Measurements from ENCODE around the gene RASA3. TPM values are rescaled to one million over a fixed set of nuclear protein-coding genes. Genes with fewer than 3 reads are reported as not detected.

RASA3 gene
- total and polyA plus RNA-seq, 2 of the 8 experiments (the other 6 are each of a cell fraction or from before 2014, with no cell fraction given): 7.5 to 21.9 TPM

DNA sequence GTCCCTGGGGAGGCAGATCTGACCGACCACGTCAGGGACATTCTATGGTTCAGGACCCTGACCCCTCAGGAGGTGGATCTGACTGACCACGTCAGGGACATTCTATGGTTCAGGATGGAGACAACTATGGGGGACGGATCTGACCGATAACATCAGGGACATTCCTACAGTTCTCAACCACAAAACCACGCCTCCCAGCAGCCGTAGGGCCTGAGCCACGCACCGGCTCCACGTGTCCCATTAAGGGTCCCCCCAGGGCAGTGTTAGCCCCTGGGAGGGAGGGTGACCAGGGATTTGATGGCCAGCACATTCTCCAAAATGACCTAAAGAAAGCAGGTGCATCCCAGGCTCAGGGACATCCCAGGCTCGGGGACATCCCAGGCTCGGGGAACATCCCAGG, 109.5 kb downstream of the RASA3 start:
- no peak overlapping the region for H3K27ac ChIP-seq (ENCODE audit: low read depth, low read length)
- H2BK120ac ChIP-seq (replicated peaks; ENCODE audit: low read depth, low read length): no peak overlapping the region
- H3K4me2 ChIP-seq (ENCODE audit: insufficient read depth in 1 of 2, low read depth in 2 of 2, low read length in 2 of 2): no peak overlapping the region
- no peaks in the 10 kb centered on the region; a peak in 1 of 7 replicates for H3K4me1 ChIP-seq (replicated peaks in 1 of 4; ENCODE audit: control insufficient read depth in 3 of 4, insufficient read depth in 4 of 4, low read length in 3 of 4)
- H3K23ac ChIP-seq (ENCODE audit: insufficient read length): no peak overlapping the region
- no peak overlapping the region for H3K14ac ChIP-seq (ENCODE audit: insufficient read length)
- no peak overlapping the region for H2BK5ac ChIP-seq (ENCODE audit: low read depth, low read length)
- ChIA-PET POLR2A (ENCODE audit: partially characterized antibody) (no interaction called here), CTCF (ENCODE audit: partially characterized antibody) (interaction anchor here (1.5 kb wide), 1 partner anchor 20 kb away, joined by 4 read pairs; no protein-coding TSS in a partner anchor)
- no peak overlapping the region for H3K4me3 ChIP-seq (ENCODE audit: extremely low read depth in 1 of 4, insufficient read depth in 2 of 4, low read depth in 3 of 4, low read length in 4 of 4)
- no peak overlapping the region for H2AFZ ChIP-seq (ENCODE audit: low read length)
- peaks cover 0 to 6% of the 10 kb centered on the region in 2 experiments for H4K20me1 ChIP-seq (replicated peaks in 1 of 2; ENCODE audit: control insufficient read depth in 1 of 2, insufficient read depth in 2 of 2, low read length in 2 of 2)
- H3K36me3 ChIP-seq (ENCODE audit: control insufficient read depth in 2 of 4, insufficient read depth in 4 of 4, low read length in 3 of 4): no peaks in the 10 kb centered on the region
- no peaks in the 10 kb centered on the region for H3K9me3 ChIP-seq (ENCODE audit: insufficient read depth in 2 of 2, low read depth in 1 of 2, low read length in 1 of 2)
- no peak overlapping the region for H2BK15ac ChIP-seq (ENCODE audit: low read length)
- no peak overlapping the region for H3K56ac ChIP-seq (replicated peaks; ENCODE audit: insufficient read length, low read depth, low read length)
- H4K8ac ChIP-seq (ENCODE audit: extremely low read depth, insufficient read depth, low read length): no peak overlapping the region
- H4K91ac ChIP-seq (replicated peaks; ENCODE audit: insufficient read length, low read length): no peak overlapping the region
- no peaks in the 10 kb centered on the region for H3K79me2 ChIP-seq (ENCODE audit: control insufficient read depth in 1 of 2, insufficient read depth in 2 of 2, low read length in 2 of 2)
- H4K5ac ChIP-seq (ENCODE audit: insufficient read length, low read depth, low read length): no peak overlapping the region
- no peaks in the 10 kb centered on the region for H3K79me1 ChIP-seq (ENCODE audit: low read depth, low read length)
- TF ChIP-seq SP2 (IDR thresholded peaks at IDR 0.05; ENCODE audit: low read length) (no peak), KDM4A (IDR thresholded peaks at IDR 0.05; ENCODE audit: low read depth, low read length, severe bottlenecking) (no peak), BRCA1 (IDR thresholded peaks at IDR 0.05; ENCODE audit: low read depth, low read length) (no peak), GABPA (IDR thresholded peaks at IDR 0.05; ENCODE audit: borderline replicate concordance, insufficient read depth, low read length) (no peak), CEBPB (IDR thresholded peaks at IDR 0.05; ENCODE audit: low read depth, low read length) (no peak), SIN3A (conservative IDR thresholded peaks at IDR 0.05 in 1 of 2, IDR thresholded peaks at IDR 0.05 in 1 of 2; ENCODE audit: low read depth in 1 of 2, low read length in 2 of 2) (no peak)
- no peak overlapping the region for H3K18ac ChIP-seq (ENCODE audit: extremely low read depth, low read length)
- no peak overlapping the region for H3K4ac ChIP-seq (replicated peaks; ENCODE audit: insufficient read length, low read depth, low read length)
- no peaks in the 10 kb centered on the region for H3K27me3 ChIP-seq (replicated peaks in 1 of 4; ENCODE audit: control insufficient read depth in 3 of 4, extremely low read depth in 1 of 4, insufficient read depth in 3 of 4, low read length in 3 of 4)
- H3K9ac ChIP-seq (replicated peaks in 1 of 4; ENCODE audit: extremely low read depth in 1 of 4, low read depth in 3 of 4, low read length in 3 of 4): no peak overlapping the region
- 87% methylated on average over 12 of the region's 12 CpGs; no CpG with 5 or more reads in 1 of the 2 experiments for WGBS, 2 experiments (ENCODE audit: extremely low coverage in 1 of 2, insufficient coverage in 1 of 2, insufficient read length in 1 of 2, insufficient replicate concordance in 2 of 2, low coverage in 1 of 2, low lambda C conversion rate in 2 of 2, missing lambda C conversion rate in 1 of 2)
- no peak overlapping the region for H2BK20ac ChIP-seq (ENCODE audit: low read length)
- H2AK5ac ChIP-seq (ENCODE audit: low read depth, low read length): no peak overlapping the region
- no peak for DNase-seq (ENCODE audit: low read depth in 1 of 2, low spot score in 2 of 2)
- H3K23me2 ChIP-seq (ENCODE audit: low read depth, low read length): no peaks in the 10 kb centered on the region
- H2BK12ac ChIP-seq (ENCODE audit: low read depth, low read length): no peak overlapping the region
- FAIRE-seq: no peak
